Cardiac muscle cell (in vitro differentiated cells and primary cell): ENCODE measurements around the gene GDPD5. TPM values are rescaled to one million over a fixed set of nuclear protein-coding genes. Genes with fewer than 3 reads are reported as not detected.
A peak's percentile ranks its signal among the peaks of the same experiment; 100 is the strongest.

Source experiments
- DNase-seq, 2 donors: peaks; one replicate each; pipeline versions ENCODE4 v3.0.0 to v3.0.0-alpha.2; 2010 to 2017; ENCODE audit warnings: low read depth in 1 of 2, low spot score in 1 of 2
- H3K27ac ChIP-seq: fragments of 200-600 bp; sonication (generic); 2 replicates; pipeline ENCODE4 v1.5.1; 2016
- H3K27me3 ChIP-seq: fragments of 200-600 bp; sonication (generic); 2 replicates; pipeline ENCODE4 v1.6.0; 2016; ENCODE audit warnings: control low read depth
- H3K36me3 ChIP-seq: fragments of 200-600 bp; sonication (generic); 2 replicates; pipeline ENCODE4 v1.5.1; 2016; ENCODE audit warnings: control low read depth
- H3K4me1 ChIP-seq: fragments of 200-600 bp; sonication (generic); 2 replicates; pipeline ENCODE4 v1.8.1; 2017; ENCODE audit warnings: low read depth, mild to moderate bottlenecking, mixed run types
- H3K4me3 ChIP-seq: fragments of 200-600 bp; sonication (generic); 2 replicates; pipeline ENCODE4 v1.5.1; 2016; ENCODE audit warnings: mild to moderate bottlenecking
- H3K9me3 ChIP-seq: fragments of 200-600 bp; sonication (generic); 2 replicates; pipeline ENCODE4 v1.5.1; 2017; ENCODE audit warnings: low read depth, mild to moderate bottlenecking, control low read depth
- polyA plus RNA-seq: library from polyadenylated mRNA; unstranded; fragments of >200 nt; fragmentation: Nextera tagmentation; extraction: Ambion mirVana; gene quantifications from 2 replicates; pipeline ENCODE4 v1.2.1, GENCODE V29; 2016
- total RNA-seq: library from RNA; depleted of rRNA; stranded (reverse); fragments of >200 nt; gene quantifications from 2 replicates; pipeline ENCODE4 v1.2.3, GENCODE V29; 2016
- TF ChIP-seq, protein P1 (sequence below): IDR thresholded peaks from 2 replicates; pipeline ENCODE4 v1.5.1; 2012; ENCODE audit warnings: low read depth, mild to moderate bottlenecking, low read length

The GDPD5 gene
- total and polyA plus RNA-seq, 2 experiments from 2014 or later = 6.6 to 19.4 TPM

DNA sequence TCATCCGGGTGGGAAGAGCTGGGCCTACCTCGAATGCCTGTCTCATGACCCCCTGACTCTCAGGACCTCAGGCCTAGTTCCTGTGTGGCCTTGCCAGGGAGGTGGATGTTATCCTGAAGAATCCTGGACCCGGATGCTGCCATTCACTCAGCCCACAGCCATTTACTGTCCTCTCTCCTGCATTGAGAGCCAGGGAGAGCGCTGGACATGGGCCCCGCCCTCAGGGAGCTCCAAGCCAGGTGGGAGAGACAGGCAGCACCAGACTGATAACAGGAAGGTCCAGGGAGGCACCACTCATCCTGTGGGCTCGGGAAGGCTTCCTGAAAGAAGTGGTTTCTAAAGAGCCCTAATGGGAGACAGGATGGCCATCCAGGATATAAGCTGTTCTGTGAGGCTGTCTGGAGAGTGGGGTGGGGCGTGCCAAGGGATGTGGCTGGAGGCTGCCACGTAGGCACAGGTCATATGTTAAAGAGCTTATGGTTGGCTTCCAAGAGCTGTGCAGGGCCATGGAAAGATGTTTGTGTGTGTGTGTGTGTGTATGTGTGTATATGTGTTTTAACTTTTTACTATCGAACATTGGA, 44.9 kb upstream of the GDPD5 start:
- peaks cover 83% of the 10 kb centered on the region for H3K36me3 ChIP-seq
- H3K4me3 ChIP-seq = no peak overlapping the region
- DNase-seq = no peak
- TF ChIP-seq, protein P1, sequence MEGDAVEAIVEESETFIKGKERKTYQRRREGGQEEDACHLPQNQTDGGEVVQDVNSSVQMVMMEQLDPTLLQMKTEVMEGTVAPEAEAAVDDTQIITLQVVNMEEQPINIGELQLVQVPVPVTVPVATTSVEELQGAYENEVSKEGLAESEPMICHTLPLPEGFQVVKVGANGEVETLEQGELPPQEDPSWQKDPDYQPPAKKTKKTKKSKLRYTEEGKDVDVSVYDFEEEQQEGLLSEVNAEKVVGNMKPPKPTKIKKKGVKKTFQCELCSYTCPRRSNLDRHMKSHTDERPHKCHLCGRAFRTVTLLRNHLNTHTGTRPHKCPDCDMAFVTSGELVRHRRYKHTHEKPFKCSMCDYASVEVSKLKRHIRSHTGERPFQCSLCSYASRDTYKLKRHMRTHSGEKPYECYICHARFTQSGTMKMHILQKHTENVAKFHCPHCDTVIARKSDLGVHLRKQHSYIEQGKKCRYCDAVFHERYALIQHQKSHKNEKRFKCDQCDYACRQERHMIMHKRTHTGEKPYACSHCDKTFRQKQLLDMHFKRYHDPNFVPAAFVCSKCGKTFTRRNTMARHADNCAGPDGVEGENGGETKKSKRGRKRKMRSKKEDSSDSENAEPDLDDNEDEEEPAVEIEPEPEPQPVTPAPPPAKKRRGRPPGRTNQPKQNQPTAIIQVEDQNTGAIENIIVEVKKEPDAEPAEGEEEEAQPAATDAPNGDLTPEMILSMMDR = no peak
- peak overlapping the region; percentile 74 for H3K27ac ChIP-seq
- H3K27me3 ChIP-seq = no peaks in the 10 kb centered on the region
- no peaks in the 10 kb centered on the region for H3K9me3 ChIP-seq
- no peaks in the 10 kb centered on the region for H3K4me1 ChIP-seq

DNA sequence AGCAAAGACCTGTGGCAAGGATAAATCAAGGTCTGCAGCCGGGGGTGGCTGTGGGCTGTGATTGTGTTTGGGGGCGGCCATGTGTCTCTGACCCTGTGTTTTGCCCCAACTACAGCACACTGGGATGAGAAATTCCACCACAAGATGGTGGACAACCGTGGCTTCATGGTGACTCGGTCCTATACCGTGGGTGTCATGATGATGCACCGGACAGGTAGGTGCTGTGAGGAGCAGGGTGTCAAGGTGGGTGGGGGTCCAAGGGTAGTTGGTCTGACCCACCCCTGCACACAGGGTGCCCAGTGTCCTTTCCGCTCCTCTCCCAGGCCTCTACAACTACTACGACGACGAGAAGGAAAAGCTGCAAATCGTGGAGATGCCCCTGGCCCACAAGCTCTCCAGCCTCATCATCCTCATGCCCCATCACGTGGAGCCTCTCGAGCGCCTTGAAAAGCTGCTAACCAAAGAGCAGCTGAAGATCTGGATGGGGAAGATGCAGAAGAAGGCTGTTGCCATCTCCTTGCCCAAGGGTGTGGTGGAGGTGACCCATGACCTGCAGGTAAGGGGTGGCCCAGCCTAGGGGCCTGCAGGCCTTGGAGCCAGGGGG, 43.0 kb upstream of the GDPD5 start:
- H3K36me3 ChIP-seq = peaks cover 76% of the 10 kb centered on the region
- peaks cover 12% of the 10 kb centered on the region for H3K4me1 ChIP-seq
- TF ChIP-seq, protein P1 = no peak
- no peaks in the 10 kb centered on the region for H3K9me3 ChIP-seq
- H3K27me3 ChIP-seq = no peaks in the 10 kb centered on the region
- no peak overlapping the region for H3K4me3 ChIP-seq
- no peak overlapping the region for H3K27ac ChIP-seq
- DNase-seq = no peak

DNA sequence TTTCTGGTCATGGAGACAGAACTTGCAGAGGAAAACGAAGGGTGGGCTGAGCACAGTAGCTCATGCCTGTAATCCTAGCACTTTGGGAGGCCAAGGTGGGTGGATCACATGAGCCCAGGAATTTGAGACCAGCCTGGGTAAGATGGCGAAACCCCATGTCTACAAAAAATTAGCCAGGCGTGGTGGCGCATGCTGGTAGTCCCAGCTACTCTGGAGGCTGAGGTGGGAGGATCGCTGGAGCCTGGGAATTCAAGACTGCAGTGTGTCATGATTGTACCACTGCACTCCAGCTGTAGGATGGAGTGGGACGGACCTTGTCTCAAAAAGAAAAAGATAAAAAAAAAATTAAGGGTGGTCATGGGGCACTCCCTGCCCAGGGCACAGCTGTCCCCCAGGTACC, 42.2 kb upstream of the GDPD5 start:
- TF ChIP-seq, protein P1 = no peak
- Histone ChIP-seq H3K27me3 (no peaks in the 10 kb centered on the region), H3K4me1 (peaks cover 14% of the 10 kb centered on the region), H3K9me3 (no peaks in the 10 kb centered on the region), H3K36me3 (peaks cover 68% of the 10 kb centered on the region), H3K4me3 (no peak overlapping the region), H3K27ac (peak overlapping the region; percentile 7)
- no peak for DNase-seq

DNA sequence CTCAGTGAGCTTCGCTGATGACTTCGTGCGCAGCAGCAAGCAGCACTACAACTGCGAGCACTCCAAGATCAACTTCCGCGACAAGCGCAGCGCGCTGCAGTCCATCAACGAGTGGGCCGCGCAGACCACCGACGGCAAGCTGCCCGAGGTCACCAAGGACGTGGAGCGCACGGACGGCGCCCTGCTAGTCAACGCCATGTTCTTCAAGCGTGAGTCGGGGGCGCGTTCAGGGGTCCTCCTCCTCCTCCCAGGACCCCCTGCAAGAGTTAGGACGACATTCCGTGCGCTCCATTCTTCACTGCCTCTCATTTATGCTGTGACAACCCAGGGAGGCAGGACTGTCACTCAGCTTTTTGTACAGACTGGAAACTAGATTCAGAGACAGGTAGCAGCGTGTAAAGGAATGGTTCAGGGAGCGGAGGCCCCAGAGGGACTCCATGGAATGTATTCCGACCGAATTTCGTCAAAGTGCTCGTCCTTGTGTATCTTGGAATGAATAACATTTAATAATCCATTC, 41.1 kb upstream of the GDPD5 start:
- Histone ChIP-seq H3K9me3 (no peaks in the 10 kb centered on the region), H3K36me3 (peaks cover 57% of the 10 kb centered on the region), H3K27ac (peak overlapping the region; percentile 32), H3K4me3 (no peak overlapping the region), H3K4me1 (peaks cover 14% of the 10 kb centered on the region), H3K27me3 (no peaks in the 10 kb centered on the region)
- TF ChIP-seq, protein P1 = no peak
- no peak for DNase-seq

DNA sequence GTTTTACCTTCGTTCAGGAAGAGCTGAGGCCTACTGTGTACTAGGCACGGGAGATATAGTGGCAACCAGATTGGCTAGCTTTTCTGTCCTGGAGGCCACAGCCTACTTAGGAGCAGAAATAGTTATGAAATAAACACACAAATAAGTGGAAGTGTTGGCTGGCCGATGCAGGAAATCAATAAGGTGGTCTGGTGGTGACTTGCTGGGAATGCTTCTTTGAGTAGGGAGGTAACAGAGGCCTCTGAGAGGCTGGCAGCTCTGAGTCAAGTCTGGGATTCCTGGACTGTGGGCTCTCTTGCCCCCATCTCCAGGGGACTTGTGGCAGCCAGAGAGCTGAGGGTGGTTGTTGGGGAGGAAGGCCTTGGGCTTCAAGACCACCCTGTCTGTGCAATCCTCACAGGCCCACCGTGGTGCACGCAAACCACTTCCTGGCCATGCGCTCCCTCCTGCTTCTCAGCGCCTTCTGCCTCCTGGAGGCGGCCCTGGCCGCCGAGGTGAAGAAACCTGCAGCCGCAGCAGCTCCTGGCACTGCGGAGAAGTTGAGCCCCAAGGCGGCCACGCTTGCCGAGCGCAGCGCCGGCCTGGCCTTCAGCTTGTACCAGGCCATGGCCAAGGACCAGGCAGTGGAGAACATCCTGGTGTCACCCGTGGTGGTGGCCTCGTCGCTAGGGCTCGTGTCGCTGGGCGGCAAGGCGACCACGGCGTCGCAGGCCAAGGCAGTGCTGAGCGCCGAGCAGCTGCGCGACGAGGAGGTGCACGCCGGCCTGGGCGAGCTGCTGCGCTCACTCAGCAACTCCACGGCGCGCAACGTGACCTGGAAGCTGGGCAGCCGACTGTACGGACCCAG, 40.4 kb upstream of the GDPD5 start:
- Histone ChIP-seq H3K27me3 (no peaks in the 10 kb centered on the region), H3K4me1 (peaks cover 19% of the 10 kb centered on the region), H3K27ac (peak overlapping the region; percentile 55), H3K36me3 (peaks cover 50% of the 10 kb centered on the region), H3K4me3 (no peak overlapping the region), H3K9me3 (no peaks in the 10 kb centered on the region)
- TF ChIP-seq, protein P1 = no peak
- no peak for DNase-seq
